ENCODE data around the gene PLPP7.
"Not testable (repeated sequence)": the region's sequence is repeated elsewhere in the genome, so short reads cannot be mapped to it uniquely, and the experiment has no call there.

Gene PLPP7

DNA sequence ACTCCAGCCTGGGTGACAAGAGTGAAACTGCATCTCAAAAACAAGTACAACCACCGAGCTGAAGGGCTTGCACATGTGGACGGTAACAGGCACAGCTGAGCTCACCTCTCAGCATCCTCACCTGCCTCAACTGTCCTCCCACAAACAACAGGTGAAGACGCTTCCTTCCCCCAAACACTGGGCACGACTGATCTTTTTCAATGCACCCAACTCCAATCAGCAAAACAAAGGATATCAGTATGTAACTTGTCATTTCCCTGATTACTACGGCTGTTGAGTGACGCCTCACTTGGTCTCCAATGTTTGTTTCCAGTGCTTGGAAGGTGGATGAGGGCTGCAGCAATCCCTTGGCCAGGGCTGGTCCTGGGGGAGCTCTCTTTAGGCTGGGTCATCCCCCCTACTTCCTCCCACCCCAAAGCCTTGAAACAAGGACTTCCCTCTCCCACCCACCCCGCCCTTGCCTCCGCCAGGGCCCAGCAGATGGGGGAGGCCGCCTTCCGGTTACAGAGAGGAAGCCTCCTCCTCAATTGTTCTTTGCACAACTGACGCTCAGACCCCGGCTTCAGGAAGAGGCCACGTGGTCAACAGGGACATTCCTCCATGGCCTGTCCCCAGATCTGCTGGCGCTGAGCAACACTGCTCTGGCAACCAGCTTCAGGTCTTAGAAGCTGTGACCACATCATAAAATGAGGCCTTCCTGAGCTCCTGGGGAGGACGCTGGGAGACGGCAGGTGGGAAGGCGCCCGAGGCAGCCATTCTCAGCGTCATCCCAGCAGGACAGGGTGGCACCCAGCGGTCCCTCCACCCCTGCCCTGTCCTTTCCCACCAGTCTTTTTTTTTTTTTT lies 19.1 kb upstream of the PLPP7 start:
- no peak for DNase-seq

DNA sequence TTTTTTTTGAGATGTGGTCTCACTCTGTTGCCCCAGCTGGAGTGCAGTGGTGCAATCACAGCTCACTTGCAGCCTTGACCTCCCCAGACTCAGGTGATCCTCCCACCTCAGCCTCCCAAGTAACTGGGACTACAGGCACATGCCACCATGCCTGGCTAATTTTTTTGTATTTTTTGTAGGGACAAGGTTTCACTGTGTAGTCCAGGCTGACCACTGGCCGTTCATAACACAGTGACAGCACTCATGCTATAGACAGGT lies 18.6 kb upstream of the PLPP7 start:
- not testable (repeated sequence) for DNase-seq

DNA sequence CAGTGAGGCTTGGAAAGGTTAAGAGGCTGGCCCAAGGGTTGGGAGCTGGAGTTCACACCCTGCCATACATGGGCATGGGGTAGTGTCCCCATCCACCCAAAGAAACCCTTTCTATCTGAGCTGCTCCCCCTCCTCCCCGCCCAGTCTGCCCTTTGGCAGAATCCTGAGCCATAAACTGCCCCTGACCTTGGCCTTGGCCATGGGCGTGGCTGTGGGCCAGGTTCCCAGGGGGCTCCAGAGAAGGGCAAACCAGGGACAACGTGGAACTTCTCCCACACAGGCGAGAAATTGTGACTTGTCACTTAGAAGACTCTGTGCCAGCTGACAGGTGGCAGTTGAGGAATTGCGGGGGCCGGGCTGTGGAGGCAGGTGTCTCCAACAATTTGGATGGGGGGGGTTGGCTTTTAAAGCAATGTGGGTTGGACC lies 18.0 kb upstream of the PLPP7 start:
- no peak for DNase-seq

DNA sequence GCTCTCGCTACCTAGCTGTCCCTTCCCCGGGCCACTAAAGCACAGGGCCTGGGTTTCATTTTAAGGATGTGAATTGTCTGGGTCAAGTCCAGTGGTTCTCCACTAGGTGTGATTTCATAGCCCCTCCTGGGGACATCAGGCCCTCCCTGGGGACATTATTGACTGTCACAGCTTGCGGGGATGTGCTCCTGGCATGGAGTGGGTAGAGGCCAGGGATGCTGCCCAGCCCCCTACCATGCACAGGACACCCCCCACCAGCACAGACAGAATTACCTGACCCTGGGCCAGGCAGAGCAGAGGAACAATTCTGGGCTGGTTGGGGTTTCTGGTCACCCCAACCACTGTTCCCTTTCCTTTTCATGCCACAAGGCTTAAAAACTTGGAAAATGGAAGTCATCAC lies 17.3 kb upstream of the PLPP7 start:
- DNase-seq: no peak

DNA sequence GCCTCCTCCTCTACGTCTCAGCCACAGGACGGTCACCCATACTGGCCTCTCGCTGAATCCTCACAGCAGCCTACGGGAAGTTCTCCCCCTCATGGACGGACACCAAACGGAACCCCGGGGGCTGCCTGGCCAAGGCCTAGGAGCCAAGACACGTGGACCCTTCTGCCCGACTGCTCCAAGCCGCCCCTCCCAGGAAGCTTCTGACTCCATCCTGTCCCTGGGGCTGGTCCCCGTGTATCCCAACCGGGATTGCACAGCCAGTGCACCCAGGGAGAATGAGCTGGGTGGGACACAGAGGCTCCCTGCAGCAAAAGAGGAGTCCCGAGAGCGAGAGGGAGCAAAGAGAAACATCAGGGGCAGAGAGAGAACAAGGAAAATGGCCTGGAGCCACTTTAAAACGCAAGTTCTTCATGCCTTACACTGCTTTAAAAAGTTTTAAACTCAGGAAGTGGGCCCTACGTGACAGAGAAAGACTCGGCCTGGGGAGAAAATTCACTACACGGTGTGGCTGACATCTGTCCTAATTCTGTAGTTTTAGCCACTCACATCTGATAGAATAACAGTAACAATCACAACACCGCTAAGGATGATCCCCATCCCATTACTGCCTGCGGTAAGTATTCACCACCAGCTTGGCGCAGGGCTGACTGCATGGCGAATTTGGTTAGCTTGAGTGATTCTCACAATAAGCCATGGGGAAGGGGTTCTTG lies 16.2 kb upstream of the PLPP7 start:
- no peak for DNase-seq

DNA sequence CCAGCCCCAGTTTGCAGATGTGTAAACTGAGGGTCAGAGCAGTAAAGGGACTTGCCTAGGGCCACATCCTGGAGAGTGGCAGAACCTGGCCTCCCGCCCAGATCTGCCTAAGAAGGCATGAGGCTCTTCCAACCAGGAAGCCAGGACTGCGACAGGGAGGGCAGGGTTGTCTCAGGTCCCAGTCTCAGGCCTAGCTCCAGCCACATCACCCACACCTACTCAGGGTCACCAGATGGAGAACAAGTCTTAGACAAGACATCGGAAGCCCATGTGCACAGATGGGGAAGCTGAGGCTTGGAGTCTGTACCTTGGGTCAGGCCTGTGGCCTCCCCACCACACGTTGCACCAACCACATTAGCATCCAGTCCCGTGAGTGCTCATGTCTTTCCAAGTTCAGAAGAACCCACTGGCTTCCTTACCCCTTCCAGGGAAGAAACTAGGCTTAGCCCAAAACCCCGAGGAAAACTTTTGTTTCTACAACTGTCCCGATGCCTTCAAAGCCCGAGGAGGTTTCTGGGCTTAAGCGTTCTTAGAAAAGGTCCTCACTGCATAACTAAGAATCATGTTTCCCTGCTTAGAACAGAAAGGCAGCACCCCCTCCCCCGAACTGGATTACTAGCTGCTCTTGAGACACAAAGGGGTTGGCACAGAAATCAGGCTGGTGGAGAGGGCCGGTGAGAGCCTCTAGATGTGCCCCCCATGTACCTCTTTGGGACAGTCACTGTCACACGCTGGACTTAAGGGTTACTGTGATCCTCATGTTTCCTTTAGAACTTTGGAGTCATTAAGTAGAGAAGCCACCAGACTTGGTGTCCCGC lies 15.5 kb upstream of the PLPP7 start:
- no peak for DNase-seq

DNA sequence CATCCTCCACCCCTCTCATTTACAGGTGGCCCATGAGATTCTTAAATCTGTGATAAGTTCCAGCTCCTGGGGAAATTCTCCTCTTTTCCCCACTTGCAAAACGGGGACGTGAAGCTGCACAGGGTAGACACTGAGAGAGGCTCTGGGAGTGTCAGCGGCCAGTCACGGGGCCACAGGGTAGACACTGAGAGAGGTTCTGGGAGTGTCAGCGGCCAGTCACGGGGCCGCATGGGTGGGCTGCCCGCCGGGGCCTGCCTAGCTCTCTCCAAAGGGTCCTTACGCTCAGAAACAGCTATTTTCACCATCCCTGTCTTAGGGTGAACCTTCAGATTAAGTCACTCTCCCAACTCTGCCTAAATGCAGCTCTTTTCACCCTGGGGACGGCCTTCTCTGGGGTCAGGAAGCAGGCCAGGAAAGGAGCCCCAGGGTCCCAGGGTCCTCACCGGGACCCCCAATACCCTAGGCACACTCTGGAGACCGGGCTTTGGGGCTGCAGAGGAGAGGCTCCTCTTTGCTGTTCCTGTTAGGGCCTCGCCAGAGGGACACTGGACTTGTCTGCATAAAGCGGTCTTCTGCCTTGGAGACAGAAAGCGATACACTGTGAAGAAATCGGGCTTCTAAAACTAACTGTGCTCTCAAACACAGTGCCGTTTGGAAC lies 14.7 kb upstream of the PLPP7 start:
- no peak for DNase-seq

DNA sequence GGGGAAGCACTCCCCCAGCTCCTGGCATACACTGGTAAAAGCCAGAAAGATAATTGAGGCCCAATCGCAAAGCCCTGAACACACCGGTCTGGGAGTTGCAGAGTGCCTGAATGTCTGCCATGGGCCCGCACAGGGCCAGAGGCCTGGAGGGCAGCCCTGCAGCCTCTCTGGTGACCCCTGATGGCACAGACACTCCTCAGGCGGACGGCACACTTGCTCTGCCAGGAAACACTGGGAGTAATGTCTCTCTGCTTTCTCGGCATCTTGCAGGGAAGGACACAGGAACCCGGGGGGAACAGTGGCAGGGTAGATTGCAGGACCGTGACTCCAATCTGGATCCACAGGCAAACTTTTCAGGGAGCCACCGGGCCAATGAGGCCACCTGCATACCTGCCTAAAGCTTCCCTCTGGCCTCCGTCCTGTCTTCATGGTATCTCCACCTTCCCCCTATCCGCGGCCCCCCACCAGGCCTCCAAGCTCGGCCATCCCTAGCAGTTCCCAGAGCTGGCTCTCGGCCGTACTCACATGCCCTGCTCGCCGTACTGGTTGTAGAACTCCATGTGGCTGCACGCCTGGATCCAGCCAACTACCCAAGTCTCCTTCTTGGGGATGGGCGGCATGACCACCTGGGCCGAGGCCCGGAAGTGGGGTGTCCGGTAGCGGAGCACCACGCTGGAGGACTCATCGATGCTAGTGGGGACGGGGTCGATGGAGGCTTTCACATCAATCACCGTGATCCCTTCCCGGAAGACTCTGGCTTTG lies 14.0 kb upstream of the PLPP7 start:
- DNase-seq: no peak

DNA sequence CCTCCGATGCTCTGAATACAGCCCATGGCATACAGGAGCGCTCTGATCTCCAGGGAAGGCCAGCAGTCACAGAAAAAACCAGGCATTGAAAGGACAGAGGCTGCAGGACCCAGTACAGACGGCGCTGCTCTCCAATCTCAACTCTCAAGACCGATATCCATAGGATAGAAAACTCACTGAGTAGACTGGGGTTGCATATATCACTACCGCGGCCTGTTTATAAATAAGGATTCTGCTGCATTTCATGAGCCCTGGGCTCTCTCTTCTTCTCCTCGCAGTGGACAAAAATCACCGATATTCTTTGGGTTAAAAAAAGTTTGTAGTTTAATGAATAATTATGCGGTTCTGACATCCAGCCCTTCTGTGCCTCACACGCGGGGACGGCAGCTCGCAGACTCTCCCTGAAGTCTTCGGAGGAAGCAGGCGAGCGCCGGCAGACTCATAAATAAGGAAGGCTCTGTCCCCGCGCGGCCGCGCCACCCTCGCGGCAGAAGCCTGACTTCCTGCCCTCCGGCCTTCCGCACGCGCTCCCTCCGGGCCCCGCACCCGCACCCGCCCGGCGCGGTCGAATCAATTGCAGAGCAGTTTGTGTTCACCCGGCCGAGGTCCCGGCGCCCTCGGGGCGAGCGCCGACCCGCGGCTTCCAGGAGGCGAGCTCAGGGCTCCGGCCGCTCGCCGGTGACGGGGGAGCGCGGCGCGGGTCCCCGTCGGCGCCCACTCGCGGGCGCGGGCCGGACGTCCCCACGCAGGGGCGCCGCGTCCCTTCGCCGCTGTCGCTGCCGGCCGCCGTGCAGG lies 13.2 kb upstream of the PLPP7 start, which contains the start of gene FAM78A:
Gene FAM78A, minus strand, starts transcription at position 417 of the 795 bp plus-strand sequence. Its CDS starts 331 bp downstream, at position 86.
- DNase-seq: no peak

DNA sequence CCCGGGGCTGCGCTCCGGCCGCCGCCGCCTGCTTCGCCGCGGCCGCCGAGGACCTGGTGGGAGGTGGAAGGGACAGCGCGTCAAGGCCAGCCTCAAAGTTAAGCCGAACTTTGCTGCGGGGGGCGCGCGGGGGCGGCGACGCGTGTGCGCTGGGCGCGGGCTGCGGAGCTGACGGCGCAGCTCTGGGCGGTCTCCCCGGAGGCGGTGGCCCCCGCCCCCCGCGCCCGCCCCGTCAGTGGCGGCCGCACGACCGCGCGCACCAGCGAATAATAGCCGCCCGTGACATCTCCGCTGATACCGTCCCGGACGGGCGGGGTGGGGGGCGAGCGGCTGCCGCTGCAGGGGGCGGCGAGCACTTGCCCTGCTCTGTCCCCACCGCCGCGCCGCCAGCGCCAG lies 12.6 kb upstream of the PLPP7 start:
- DNase-seq: peak; percentile 48

DNA sequence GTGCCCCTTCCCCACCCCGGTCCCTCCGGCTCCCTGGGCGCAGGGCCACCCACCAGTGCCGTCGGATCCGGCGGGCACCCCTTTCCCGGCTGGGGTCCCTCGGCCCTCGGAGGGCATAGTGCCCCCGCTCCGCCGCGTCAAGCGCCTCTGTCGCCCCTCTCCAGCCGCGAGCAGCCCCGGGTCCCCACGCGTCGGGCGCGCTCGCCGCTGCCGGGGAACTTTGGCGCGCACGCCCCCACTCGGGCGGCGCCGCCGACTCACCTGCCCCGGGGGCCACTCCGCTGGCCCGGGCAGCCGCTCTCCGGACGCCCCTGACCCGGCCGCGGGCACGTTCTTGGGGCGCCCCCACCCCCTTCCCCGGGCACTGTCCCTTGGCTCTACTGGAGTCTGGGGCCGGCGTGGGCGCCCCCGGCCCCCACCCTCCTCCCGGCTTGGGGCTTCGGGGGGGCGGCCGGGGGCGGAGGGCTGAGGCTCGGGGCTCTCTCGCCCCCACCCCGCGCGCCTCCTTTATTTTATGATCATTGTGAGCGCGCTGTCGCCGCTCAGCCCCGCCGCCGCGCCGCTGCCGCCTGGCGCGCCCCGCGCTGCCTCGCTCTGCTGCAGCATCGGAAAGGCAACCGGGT lies 12.1 kb upstream of the PLPP7 start:
- DNase-seq: peak; percentile 48

DNA sequence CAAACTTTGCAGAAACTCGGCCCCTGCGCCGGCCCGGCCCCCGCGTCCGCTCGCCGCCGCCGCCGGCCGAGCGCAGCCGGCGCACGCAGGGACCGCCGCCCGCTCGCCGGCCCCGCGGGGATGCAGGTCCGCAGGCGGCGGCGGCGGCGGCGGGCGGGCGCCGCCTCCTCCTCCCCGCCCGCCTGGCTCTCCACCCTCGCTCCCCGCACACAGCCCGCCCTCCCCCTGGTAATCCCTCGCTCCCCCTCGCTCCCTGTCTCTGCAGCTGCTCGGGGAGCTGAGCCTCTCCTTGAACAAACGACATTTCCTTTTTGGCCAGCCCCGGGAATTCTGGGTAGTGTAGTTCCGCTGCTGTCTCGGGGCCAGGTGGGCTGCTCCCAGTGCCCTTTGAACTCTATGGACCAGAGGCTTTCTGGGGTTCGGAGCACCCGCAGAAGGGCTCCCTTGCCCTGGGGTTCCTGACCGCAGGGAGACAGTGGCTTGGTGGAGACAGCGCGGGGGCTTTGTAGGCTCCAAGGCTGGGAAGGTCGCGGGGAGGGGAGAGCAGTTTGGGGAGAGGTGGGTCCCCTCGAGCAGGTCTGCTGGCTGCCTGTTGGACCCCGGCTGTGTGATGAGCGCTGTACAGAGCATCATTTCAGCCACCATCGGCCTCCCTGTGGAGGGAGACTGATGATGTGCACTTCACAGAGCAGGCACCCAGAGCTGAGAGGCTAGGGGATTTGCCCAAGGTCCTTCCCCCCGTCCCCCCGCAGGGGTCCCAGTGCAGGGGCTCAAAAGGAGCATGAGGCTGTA lies 11.4 kb upstream of the PLPP7 start:
- DNase-seq: peak; percentile 95

DNA sequence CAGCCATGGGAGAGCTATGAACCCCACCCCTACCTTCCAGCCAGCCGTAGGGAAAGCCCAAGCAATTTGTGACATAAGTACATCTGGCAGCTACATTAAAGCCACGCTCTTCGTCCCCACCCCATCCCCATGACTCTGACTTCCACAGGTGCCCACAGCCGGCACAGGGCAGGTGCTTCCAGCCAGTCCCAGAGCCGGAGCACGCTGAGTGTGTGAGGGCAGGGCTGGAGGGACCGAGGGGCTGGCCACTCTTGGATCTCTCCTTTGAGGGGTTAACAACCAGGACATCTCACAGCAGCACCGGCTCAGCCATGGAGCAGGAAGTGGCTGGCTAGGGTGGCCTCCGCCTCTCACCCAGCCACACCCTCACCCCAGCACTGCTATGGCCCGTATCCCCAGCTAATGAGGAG lies 10.8 kb upstream of the PLPP7 start:
- peak; percentile 26 for DNase-seq

DNA sequence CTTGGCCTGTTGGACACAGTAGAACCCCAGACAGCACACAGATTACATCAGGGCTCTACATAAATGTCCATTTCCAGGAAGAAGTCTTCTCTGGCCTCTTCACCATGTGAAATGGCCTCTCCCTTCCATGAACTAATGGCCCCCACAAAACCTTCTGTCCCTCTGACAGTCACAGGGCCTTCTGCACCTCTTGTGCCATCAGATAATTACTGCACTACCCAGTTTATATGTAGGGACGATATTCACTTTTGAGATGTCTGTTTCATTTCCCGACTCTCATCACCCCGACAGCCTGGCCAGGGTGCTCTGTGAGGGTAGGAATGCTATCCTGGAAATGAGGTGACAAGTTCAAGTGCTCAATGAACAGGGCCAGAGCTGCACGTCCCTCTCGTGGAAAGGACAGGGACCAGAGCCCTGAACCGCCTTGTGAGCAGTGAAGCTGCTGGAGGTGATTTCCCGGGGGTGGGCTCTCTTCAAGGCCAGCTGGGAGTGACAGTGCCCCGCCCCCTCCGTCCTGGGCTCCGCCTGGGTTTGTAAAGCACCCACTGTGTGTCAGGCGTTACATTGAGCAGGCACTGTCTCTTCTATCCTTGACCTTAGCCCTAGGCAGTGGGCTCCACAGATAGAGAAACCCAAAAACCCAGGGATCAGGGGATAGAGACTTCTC lies 10.2 kb upstream of the PLPP7 start:
- DNase-seq: no peak

DNA sequence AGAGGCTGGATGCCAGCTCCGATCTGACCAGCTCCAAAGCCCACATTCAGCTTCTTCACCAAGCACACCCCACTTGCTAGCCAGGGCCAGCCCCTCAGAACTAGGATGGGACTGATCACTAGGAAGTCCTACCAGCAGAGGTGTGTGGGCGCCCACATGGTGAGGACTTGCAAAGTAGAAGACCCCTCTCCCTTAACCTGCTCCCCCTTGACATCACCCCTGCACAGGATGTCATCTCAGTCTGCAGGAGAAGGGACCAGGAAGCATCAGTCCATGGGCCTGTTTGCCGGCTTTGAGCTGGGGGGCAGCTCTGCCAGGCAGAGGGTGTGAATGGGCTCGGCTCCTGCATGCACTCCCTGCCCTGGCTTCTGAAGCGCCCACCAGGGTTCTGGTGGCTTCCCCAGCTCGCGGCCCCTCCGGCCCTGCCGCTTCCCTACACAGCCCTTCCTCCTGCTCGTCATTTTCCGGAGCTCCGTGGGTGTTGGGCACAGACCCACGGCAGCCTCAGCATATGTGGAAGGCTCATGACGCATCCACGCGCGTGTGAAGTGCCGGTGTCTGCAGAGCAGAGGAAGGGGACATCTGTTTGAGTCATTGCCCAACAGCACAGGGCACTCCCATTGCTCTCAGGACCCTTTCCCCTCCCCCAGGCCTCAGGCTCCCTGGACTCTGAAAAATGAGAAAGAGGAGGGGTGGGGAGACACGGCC lies 9.5 kb upstream of the PLPP7 start:
- no peak for DNase-seq

DNA sequence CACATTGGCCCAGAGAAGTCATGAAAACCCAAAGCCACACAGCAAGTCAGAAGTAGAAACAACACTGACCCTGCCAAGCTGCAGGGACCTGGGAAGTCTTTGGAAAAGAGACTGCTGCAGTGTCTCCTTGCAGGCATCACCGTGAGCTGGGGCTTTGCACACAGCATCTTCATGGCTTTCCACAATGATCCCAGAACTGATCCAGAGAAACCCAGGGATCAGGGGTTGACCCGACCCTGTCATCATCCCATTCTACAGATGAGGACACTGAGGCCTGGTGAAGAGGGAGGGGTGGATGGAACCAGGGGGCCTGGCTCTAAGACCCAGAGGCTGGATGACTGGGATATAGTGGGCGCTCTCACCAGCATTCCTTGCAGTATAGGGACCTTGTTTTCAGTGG lies 8.9 kb upstream of the PLPP7 start:
- no peak for DNase-seq

DNA sequence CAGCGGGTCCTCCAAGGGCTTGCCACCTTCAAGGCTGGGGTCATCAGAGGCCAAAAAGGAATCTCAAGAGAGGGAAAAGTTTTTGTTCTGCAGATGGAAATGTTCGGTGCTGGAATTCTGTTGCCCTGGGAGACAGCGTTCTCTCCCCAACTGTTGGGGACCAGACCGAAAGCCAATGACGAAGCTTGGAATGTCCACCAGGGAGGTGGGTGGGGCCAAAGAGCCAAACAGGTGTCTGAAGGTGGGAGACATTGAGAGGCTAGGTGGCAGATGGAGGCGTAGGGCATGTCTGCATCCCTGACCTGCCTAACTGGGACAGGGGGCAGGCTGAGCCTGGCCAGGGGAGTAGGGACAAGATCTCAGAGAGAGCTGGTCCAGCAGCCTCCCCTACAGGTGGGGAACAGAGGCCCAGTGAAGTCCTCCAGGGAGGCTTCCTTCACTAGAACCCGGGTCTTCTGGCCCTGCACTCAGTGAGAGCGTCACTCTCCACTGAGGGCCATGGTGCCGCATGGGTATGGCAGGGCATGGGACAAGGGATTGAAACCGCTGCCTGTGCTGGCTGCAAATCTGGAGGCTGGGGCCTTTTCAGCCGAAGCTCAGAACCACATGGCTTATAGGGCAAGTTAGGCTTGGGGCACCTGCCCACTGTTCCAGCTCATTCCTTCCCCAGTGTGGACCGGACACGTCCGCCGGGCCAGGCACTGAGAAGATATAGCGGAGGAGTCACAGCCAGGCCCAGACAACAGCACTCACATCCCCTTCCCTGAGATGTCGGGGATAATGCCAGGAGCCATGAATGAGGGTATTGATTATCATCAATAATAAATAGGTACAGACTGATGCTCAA lies 8.2 kb upstream of the PLPP7 start:
- no peak for DNase-seq

DNA sequence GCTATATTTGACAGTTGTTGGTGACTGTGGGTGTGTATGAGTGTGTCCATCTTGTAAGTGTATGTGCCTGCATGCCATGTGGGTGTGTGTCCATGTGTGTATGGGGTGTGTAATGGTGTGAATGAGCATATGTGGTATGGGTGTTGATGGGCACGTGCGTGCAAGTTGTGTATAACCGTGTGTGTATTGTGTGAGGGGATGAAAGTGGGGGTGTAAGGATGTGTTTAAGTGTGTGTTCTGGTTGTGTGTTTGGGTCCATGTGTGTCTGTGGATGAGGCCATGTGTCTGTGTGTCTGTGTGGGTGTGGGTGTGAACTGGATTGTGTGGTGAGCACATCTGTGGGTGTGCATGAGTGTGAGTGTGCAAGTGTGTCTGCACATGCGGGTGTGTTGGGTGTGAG lies 7.3 kb upstream of the PLPP7 start:
- no peak for DNase-seq

Data from NCI-H69 (cell line).